ENCODE data around the gene PBRM1. TPM values are rescaled to one million over a fixed set of nuclear protein-coding genes. Genes with fewer than 3 reads are reported as not detected.
A peak's percentile ranks its signal among the peaks of the same experiment; 100 is the strongest.

Gene PBRM1
- total RNA-seq, 6 experiments from 2014 or later: 44.1 to 64.2 (median 56.0) TPM

DNA sequence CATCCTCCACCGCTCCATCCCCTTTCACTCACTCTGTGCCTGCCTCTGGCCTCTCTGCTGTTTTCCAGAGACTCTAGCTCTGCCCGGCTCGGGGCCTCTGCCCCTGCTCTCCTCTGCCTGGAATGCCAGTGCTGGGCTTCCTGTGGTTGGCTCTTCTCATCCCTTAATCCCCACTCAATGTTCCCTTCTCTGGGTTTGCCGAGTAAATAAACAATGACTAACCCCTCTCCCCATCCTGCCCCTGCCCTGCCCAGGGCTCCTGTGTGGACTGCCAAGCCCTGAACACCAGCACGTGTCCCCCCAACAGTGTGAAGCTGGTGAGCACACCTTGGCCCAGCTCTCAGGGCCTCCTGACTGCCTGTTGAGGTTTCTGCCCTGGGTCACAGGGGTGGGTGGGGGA is 178.4 kb downstream of the PBRM1 start:
- no peaks in the 10 kb centered on the region for H3K36me3 Mint-ChIP-seq (ENCODE audit: low read depth)
- H3K9me3 Mint-ChIP-seq: no peaks in the 10 kb centered on the region
- H3K4me3 Mint-ChIP-seq: peak overlapping the region; percentile 2; the same call in 1 of the 2 replicates
- peak overlapping the region; percentile 30; the same call in 1 of the 2 replicates for H3K27ac Mint-ChIP-seq
- peaks cover 8% of the 10 kb centered on the region for H3K4me1 Mint-ChIP-seq (ENCODE audit: low read depth)
- H3K27me3 Mint-ChIP-seq (ENCODE audit: insufficient read depth): peaks cover 18% of the 10 kb centered on the region
- TF ChIP-seq, protein P1, sequence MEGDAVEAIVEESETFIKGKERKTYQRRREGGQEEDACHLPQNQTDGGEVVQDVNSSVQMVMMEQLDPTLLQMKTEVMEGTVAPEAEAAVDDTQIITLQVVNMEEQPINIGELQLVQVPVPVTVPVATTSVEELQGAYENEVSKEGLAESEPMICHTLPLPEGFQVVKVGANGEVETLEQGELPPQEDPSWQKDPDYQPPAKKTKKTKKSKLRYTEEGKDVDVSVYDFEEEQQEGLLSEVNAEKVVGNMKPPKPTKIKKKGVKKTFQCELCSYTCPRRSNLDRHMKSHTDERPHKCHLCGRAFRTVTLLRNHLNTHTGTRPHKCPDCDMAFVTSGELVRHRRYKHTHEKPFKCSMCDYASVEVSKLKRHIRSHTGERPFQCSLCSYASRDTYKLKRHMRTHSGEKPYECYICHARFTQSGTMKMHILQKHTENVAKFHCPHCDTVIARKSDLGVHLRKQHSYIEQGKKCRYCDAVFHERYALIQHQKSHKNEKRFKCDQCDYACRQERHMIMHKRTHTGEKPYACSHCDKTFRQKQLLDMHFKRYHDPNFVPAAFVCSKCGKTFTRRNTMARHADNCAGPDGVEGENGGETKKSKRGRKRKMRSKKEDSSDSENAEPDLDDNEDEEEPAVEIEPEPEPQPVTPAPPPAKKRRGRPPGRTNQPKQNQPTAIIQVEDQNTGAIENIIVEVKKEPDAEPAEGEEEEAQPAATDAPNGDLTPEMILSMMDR (IDR thresholded peaks at IDR 0.05): no peak
- DNase-seq: peak; percentile 75

- H3K4me3 Mint-ChIP-seq: no peak overlapping the region
- DNase-seq: no peak
- H3K36me3 Mint-ChIP-seq (ENCODE audit: low read depth): no peaks in the 10 kb centered on the region
- peaks cover 8% of the 10 kb centered on the region for H3K4me1 Mint-ChIP-seq (ENCODE audit: low read depth)
- TF ChIP-seq, protein P1 (IDR thresholded peaks at IDR 0.05): no peak
- H3K27ac Mint-ChIP-seq: no peak overlapping the region
- H3K27me3 Mint-ChIP-seq (ENCODE audit: insufficient read depth): peaks cover 13% of the 10 kb centered on the region
- no peaks in the 10 kb centered on the region for H3K9me3 Mint-ChIP-seq
Observed at GRCh38 chr3:52506266-52506966, 179.3 kb downstream of the PBRM1 start.

GRCh38 chr3:52504977-52505376 is 180.7 kb downstream of the PBRM1 start:
- H3K9me3 Mint-ChIP-seq: no peaks in the 10 kb centered on the region
- H3K4me3 Mint-ChIP-seq: no peak overlapping the region
- no peaks in the 10 kb centered on the region for H3K36me3 Mint-ChIP-seq (ENCODE audit: low read depth)
- peaks cover 8% of the 10 kb centered on the region for H3K4me1 Mint-ChIP-seq (ENCODE audit: low read depth)
- no peak overlapping the region for H3K27ac Mint-ChIP-seq
- DNase-seq: no peak
- peaks cover 11% of the 10 kb centered on the region for H3K27me3 Mint-ChIP-seq (ENCODE audit: insufficient read depth)
- TF ChIP-seq, protein P1 (IDR thresholded peaks at IDR 0.05): no peak

- TF ChIP-seq, protein P1 (IDR thresholded peaks at IDR 0.05): no peak
- H3K27me3 Mint-ChIP-seq (ENCODE audit: insufficient read depth): peaks cover 9% of the 10 kb centered on the region
- no peak for DNase-seq
- H3K9me3 Mint-ChIP-seq: no peaks in the 10 kb centered on the region
- H3K27ac Mint-ChIP-seq: no peak overlapping the region
- no peaks in the 10 kb centered on the region for H3K36me3 Mint-ChIP-seq (ENCODE audit: low read depth)
- no peak overlapping the region for H3K4me3 Mint-ChIP-seq
- peaks cover 8% of the 10 kb centered on the region for H3K4me1 Mint-ChIP-seq (ENCODE audit: low read depth)
Observed at GRCh38 chr3:52503788-52504424, 181.8 kb downstream of the PBRM1 start.

- DNase-seq: no peak
- Mint-ChIP-seq H3K4me1 (ENCODE audit: low read depth) (peaks cover 17% of the 10 kb centered on the region), H3K4me3 (no peak overlapping the region), H3K27ac (no peak overlapping the region), H3K27me3 (ENCODE audit: insufficient read depth) (peaks cover 9% of the 10 kb centered on the region), H3K36me3 (ENCODE audit: low read depth) (no peaks in the 10 kb centered on the region), H3K9me3 (no peaks in the 10 kb centered on the region)
- TF ChIP-seq, protein P1 (IDR thresholded peaks at IDR 0.05): no peak
Observed at GRCh38 chr3:52502808-52503350, 182.8 kb downstream of the PBRM1 start.
